NAMALWA (cell line): ENCODE measurements around the gene NDUFS5.
"Not testable (repeated sequence)": the region's sequence is repeated elsewhere in the genome, so short reads cannot be mapped to it uniquely, and the experiment has no call there.

Experiments used
- DNase-seq: peaks from one replicate; pipeline ENCODE4 v3.0.0-alpha.2; 2015; ENCODE audit warnings: low spot score

NDUFS5 gene

DNA sequence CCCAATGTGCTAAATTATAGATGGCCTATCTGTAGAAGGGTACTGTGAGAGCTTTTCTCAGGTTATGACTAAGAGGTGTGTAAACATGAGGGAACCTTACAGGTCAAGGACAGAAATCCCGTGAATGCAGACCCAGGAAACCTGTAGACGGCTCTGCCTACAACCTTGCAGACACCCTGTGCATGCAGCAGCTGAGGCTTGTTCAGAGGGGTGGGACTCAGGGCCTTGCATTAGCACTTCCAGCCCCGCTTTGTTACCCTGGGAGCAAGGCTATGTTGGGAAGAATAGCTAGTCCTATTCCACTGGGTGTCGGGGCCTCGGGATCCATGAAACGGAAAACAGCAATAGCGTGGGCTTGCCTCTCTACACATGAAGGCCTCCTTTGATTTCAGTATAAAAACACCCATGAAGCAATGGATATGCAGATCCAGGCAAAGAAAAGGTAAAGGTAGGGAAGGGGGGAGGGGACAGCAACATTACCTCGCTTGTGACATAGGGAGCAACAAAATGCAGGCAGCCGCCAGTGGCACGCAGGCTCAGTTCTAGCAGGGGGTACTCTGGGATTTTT lies 9.5 kb upstream of the NDUFS5 start:
- no peak for DNase-seq

DNA sequence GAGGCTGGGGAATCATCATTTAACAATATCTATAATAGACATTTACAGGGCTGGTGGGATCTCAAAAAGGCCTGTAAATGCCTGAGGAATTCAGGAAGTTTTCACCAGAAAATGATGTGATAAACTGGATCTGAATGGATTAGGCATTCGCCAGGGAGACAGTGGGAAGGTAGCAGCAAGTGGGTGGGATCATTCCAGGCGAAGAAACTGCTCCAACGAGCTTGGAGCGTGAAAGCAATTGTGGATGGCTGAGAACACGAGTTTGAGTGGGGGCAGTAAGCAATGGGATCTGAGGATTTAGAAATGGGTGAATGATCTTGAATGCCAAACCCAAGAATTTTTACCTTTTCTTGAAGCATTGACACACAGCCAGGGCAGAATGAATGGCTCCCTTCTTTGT lies 8.9 kb upstream of the NDUFS5 start:
- DNase-seq: no peak

DNA sequence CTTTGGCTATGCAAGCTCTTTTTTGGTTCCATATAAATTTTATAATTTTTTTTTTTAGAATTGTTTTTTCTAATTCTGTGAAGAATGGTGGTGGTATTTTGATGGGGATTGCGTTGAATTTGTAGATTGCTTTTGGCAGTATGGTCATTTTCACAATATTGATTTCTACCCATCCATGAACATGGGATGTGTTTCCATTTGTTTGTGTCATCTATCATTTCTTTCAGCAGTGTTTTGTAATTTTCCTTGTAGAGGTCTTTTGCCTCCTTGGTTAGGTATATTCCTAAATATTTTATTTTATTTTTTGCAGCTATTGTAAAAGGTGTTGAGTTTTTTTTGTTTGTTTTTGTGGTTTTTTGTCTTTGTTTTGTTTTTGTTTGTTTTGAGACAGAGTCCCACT lies 5.7 kb upstream of the NDUFS5 start:
- DNase-seq: not testable (repeated sequence)

DNA sequence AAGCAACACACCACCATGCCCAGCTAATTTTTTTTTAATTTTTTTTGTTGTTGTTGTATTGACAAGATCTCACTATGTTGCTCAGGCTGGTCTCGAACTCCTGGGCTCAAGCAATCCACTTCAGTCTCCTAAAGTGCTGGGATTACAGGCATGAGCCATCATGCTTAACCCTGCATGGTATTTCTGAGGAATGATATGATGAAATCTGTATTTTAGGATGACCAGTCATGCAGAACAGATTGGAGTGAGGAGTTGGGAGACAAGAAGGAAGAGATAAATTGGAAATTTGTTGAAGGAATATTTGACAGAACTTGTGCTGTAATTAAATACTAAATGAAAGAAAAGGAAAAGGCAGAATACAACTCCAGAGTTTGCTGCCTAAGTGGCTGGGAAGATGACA lies 4.7 kb upstream of the NDUFS5 start:
- DNase-seq: no peak

DNA sequence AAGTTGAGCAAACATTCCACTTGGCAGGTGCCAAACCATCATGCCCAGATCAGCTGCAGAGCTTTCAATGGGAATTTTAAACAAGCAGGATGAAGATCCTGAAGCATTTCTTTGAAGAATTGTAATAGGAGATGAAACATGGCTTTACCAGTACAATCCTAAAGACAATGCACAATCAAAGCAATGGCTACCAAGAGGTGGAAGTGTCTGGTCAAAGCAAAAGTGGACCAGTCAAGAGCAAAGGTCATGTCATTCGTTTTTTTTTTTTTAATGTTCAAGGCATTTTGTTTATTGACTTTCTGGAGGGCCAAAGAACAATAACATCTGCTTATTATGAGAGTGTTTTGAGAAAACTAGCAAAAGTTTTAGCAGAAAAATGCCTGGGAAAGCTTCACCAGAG lies 3.0 kb upstream of the NDUFS5 start:
- DNase-seq: no peak

DNA sequence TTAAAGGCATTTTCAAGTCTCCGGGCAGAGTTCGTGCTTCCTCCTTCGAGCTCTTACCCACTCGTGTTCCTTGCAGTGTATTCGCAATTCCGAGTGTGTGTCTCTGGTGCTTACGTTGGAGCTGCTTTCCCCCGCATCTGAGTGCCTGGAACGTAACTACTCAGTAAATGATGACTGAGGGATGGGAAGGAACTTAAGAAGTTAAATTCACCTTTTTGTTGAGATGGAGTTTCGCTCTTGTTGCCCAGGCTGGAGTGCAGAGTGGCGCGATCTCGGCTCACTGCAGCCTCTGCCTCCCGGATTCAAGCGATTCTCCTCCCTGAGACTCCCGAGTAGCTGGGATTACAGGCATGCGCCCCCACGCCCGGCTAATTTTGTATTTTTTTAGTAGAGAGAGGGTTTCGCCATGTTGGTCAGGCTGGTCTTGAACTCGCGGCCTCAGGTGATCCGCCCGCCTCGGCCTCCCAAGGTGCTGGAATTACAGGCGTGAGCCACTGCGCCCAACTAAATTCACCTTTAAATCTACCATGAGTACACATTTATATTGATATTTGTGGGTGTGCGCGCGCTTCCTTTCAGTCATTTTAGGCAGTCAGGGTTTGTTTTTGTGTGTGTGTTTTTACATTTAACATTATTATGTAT lies 837 bp downstream of the NDUFS5 start:
- DNase-seq: no peak

DNA sequence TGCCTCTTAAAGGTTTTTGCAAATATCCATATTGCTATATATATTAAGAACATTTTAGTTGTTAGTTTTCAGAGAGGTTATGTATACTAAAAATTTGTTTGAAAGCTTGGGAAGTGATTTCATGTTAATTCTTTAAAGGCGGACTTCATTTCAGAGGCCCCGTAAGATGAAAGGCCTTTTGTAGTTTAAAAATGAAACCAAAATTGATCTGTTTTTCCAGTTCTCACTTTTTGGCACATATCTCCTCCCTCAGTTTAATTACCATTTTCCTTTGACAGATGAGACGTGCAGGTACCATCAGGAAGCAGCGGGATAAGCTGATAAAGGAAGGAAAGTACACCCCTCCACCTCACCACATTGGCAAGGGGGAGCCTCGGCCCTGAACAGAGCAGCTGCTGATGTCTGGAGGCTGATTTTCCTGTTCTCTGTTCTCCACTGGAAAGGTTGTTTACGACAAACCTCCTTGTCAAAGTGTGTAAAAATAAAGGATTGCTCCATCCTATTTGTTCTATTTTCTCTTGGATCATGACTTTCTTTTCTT lies 8.0 kb downstream of the NDUFS5 start:
- DNase-seq: no peak

DNA sequence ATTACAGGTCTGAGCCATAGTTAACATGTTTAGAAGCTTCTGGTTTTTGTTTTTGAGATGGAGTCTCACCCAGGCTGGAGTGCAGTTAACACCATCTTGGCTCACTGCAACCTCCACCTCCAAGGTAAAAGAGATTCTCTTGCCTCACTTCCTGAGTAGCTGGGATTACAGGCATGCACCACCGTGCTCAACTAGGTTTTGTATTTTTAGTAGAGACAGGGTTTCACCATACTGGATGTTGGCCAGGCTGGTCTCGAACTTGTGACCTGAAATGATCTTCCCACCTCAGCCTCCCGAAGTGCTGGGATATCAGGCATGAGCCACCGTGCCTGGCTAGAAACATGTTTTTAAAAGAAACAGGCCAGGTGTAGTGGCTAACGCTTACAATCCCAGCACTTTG lies 10.5 kb downstream of the NDUFS5 start:
- no peak for DNase-seq

DNA sequence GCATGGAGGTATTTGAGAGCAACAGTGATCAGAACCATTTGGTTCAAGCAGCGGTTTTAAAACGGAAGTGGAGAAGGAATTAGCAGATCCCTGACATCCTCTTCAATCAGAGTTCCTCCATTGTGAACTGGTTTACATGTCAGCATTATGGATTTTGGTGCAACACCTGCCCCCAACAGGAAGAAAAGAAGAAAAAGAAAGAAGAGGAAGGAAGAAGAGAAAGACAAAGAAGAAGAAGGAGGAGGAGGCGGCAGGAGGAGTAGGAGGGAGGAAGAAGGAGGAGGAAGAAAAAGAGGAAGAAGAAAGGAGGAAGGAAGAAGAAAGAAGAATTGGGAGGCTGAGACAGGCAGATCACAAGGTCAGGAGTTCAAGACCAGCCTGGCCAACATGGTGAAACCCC lies 17.4 kb downstream of the NDUFS5 start:
- DNase-seq: no peak

DNA sequence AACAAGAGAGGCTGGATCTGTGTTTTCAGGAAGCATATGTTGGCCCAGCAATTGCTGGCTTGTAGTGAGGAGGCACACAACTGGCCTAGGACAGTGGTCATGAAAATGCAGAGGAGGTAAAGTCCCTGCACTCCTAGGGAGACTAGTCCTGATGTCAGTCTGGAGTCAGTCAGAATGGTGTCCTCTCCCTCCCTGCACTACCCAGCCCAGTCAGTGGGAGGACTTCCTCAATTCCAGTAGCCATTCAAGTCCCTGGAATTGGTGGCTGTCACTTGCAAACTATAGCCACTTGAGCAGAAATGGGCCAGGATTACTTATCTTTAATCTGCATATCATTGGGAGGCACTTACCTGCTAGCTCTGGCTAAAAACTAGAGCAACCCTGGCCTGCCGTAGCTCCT lies 18.6 kb downstream of the NDUFS5 start:
- no peak for DNase-seq

DNA sequence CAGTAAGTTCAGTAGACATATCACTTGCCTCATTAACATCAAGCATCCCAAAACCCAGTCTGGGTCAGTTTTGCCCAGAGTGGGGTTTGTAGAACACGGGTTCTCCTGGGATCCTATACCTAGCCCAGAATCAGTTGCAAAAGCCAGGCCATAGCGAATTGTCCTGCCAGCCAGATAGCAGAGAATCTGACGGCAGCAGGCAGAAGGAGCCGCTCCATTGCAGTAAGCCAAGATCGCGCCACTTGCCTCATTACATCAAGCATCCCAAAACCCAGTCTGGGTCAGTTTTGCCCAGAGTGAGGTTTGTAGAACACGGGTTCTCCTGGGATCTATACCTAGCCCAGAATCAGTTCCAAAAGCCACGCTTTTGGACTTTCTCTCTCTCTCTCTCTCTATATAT lies 19.1 kb downstream of the NDUFS5 start:
- no peak for DNase-seq

DNA sequence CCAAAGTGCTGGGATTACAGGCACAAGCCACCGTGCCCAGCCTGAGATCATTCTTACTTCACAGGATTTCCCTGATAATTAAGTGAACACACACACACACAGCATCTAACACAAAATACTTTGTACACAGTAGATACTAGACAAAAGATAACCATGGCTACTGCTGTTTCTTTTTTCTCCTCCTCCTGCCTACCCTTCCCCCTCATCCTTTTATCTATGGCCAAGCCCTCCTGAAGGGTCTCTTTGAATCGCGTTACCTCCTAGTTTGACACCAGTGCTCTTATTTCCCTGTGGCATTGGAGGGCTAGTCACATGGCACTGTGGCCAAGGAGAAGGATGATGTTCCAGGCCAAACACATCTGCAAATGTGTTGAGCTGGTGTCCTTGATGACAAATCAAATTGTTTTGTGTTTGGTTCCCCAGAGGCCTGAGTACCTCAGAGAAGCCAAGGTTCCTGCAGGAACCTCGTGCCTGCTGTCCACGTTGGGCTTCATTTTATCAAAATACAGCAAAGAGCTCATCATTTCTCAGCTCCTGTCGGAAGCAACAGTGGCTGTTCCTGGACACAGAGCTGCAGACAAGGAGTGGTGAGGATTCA lies 20.6 kb downstream of the NDUFS5 start:
- no peak for DNase-seq

DNA sequence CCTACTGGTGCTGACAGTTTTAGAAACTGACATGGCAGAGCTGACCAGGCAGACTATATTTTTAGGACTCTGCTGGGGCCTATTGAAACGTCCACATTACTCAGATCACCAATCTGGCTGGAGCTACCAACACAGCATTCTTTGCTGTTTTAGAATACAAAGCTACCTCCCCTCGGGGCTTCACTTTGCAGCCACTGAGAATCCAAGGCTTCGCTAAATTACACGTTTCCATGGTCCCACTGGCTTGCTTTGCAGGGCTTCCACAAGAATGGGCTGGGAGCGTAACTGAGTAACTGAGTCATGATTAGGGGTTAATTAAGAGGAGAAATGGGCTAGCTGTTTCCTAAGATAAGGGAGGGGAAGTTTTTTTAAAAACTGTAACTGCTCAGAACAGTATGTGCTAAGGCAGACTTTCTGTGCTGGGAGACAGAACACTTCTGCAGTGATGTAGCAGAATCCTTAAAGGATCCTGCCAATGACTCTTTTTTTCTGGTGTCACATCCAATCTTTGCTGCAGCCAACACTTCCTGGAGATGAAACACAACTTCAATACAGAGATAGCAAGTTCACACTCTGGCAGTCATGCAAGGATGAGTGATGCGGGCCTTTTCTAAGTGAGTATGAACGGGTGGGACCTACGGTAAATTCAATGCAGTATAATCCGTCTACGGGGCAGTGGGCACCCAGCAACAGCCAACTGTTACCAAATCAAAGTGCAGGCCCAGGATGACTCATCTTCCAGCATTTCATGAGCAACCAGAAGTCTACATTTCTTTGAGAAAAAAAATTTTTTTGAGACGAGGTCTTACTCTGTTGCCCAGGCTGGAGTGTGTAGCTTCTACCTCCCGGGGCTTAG lies 21.5 kb downstream of the NDUFS5 start:
- peak; percentile 36 for DNase-seq

DNA sequence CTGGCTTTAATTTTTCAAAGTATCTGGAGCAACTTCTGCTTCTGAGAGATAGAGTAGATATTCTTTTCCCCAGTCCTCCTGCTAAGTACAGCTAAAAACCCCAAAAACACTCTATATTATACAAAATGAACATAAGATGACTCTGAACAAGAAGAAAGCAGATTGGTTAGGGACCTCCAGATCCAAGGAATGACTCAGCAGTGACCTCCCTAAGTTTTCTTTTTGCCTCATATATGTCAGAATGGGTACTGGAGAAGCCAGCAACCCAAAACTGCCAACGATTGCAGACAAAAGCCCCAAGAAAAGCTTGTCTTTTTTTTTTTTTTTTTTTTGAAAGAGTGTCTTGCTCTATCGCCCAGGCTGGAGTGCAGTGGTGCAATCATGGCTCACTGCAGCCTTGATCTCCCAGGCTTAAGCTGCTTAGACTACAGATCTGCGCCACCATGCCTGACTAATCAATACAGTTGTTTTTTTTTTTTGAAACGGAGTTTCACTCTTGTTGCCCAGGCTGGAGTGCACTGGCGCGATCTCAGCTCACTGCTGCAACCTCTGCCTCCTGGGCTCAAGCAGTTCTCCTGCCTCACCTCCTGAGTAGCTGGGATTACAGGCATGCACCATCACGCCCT lies 22.7 kb downstream of the NDUFS5 start:
- DNase-seq: no peak

DNA sequence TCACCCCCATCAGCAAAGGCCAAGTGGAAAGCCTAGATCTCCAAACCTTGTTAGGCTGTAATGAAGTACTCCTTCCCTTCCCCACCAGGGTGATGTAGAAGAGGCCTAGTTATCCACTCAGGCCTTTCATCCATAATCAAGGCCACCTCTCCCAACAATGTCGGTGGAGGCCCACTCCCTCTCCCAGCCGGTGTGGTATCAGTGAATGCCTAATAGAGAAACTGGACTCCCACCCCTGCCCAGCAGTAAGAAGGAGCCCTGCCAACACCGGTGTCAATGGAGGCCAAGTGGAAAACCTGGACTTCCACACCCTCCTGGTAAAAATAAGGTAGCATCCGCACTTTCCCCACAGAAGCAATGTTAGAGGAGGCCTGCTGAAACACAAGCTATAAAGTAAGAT lies 23.9 kb downstream of the NDUFS5 start:
- no peak for DNase-seq

DNA sequence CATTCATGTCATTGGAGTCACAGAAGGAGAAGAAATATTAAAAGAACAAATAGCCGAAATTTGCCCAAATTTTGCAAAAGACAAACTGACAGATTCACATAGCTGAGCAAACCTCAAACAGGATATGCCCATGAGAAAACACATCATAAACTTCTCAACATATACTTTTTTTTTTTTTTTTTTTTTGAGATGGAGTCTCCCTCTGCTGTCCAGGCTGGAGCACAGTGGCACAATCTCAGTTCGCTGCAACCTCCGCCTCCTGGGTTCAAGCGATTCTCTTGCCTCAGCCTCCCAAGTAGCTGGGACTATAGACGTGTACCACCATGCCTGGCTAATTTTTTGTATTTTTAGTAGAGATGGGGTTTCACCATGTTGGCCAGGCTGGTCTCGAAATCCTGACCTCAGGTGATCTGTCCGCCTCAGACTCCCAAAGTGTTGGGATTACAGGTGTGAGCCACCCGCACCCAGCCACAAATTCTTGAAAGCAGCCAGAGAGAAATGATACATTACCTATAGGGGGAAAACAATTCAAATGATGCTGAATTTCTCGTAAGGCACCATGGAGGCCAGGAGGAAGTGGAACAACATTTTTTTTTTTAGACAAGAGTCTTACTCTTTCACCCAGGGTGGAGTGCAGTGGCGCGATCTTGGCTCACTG lies 25.2 kb downstream of the NDUFS5 start:
- not testable (repeated sequence) for DNase-seq

DNA sequence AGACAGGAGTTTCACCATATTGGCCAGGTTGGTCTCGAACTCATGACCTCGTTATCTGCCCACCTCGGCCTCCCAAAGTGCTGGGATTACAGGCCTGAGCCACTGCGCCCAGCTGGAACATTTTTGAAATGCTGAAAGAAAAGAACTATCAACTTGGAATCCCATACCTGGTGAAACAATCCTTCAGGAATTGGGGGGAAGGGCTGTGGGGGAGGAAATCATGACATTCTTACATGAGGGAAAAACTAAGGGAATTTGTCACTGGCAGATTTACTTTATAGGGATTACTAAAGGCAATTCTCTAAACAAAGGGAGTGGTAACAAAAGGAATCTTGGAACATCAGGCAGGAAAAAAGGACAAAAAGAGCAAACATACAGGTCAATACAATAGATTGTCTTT lies 25.8 kb downstream of the NDUFS5 start:
- no peak for DNase-seq

DNA sequence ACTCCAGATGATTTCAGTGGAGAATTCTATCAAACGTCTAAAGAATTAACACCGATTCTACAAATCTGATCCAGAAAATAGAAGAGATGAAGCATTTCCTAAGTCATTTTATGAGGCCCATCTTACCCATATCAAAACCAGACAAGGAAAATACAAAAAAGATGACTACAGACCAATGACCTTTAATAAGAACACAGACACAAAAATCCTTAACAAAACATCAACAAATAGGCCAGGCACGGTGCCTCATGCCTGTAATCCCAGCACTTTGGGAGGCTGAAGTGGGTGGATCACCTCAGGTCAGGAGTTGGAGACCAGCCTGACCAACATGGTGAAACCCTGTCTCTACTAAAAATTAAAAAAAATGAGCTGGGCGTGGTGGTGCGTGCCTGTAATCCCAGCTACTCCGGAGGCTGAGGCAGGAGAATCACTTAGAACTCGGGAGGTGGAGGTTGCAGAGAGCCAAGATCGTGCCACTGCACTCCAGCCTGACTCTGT lies 29.1 kb downstream of the NDUFS5 start:
- DNase-seq: not testable (repeated sequence)

DNA sequence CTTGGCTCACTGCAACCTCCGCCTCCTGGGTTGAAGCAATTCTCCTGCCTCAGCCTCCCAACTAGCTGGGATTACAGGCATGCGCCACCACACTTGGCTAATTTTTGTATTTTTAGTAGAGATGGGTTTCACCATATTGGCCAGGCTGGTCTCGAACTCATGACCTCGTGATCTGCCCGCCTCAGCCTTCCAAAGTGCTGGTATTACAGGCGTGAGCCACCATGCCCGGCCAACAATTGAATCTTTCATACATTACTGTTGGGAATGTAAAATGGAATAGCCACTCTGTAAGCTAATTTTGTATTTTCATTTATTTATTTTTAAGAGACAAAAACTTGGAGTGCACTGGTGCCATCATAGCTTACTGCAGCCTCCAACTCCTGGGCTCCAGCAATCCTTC lies 35.4 kb downstream of the NDUFS5 start:
- not testable (repeated sequence) for DNase-seq

DNA sequence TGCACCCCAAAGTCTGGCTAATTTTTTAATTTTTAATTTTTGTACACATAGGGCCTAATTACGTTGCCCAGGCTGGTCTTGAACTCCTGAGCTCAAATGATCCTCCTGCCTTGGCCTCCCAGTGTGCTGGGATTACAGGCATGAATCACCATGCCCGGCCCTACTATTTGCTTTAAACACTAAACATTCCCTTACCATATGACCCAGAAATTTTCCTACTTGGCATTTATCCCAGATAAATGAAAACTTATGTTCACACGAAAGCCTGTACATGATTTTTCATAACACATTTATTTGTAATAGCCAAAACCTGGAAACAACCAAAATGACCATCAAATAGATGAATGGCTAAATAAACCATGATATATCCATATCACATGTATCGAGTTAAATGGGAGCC lies 35.8 kb downstream of the NDUFS5 start:
- DNase-seq: no peak

DNA sequence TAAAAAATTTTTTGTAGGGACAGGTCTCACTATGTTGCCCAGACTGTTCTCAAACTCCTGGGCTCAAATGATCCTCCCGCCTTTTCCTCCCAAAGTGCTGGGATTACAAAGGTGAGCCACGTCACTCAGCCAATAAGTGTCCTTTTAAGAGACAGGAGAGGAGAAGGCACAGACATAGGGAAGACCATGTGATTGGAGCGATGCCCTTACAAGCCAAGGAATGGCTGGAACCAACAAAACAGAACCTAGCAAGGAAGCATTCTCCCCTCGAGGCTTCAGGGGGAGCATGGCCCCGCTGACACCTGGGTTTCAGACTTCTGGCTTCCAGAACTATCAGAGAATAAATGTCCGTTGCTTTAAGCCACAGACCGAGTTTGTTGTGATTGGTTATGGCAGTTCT lies 37.0 kb downstream of the NDUFS5 start:
- DNase-seq: no peak

DNA sequence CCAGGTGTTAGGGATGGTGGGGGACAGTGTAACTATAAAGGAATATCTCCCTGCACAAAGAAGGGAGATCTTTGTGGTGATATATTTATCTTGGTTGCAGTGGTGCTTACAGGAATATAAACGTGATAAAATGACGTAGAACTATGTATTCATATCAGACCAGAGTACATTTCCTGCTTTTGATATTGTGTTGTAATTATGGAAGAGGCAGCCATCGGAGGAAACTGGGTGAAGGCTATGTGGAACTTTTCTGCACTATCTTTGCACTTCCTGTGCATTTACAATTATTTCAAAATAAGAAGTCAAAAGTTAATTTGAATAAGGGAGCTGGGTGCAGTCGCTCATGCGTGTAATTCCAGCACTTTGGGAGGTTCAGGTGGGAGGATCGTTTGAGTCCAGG lies 37.6 kb downstream of the NDUFS5 start:
- DNase-seq: no peak
